HepG2 (cell line): ENCODE measurements around the gene INA. TPM values are rescaled to one million over a fixed set of nuclear protein-coding genes. Genes with fewer than 3 reads are reported as not detected.

Experiments used
- CEBPG ChIP-seq: IDR thresholded peaks from 2 replicates; pipeline ENCODE4 v1.6.1; 2016
- CREM ChIP-seq, 2 experiments: sonication (generic) in 1 of 2; formaldehyde crosslinking in 1 of 2; IDR thresholded peaks; 2 replicates each; pipeline versions ENCODE4 v1.4.0 to v1.6.1; 2016 to 2020; ENCODE audit warnings: antibody characterized with exemption in 1 of 2, mild to moderate bottlenecking in 1 of 2, missing genetic modification reagents in 1 of 2
- FOSL2 ChIP-seq: sonication (generic); formaldehyde crosslinking; IDR thresholded peaks from 2 replicates; pipeline ENCODE4 v1.4.0; 2020; ENCODE audit warnings: missing genetic modification reagents
- HIC2 ChIP-seq: sonication (generic); formaldehyde crosslinking; IDR thresholded peaks from 2 replicates; pipeline ENCODE4 v1.9.0; 2022; ENCODE audit warnings: low read depth, missing genetic modification reagents
- MAFK ChIP-seq, 2 experiments: IDR thresholded peaks in 1 of 2; conservative IDR thresholded peaks in 1 of 2; 2 replicates each; pipeline ENCODE4 v1.6.1; 2011; ENCODE audit warnings: improper control_type of control experiment in 2 of 2, low read length in 2 of 2
- NFE2L1 ChIP-seq: sonication (generic); formaldehyde crosslinking; IDR thresholded peaks from 2 replicates; pipeline ENCODE4 v1.4.0; 2020; ENCODE audit warnings: missing genetic modification reagents, mild to moderate bottlenecking, borderline replicate concordance
- NFE2L2 ChIP-seq: fragments of 150-350 bp; IDR thresholded peaks from 2 replicates; pipeline ENCODE4 v1.6.1; 2014; ENCODE audit warnings: low read length
- TEAD3 ChIP-seq: optimal IDR thresholded peaks from 2 replicates; pipeline ENCODE3; 2016; ENCODE audit warnings: borderline replicate concordance
- XRCC5 ChIP-seq: fragments of 200-400 bp; formaldehyde crosslinking; optimal IDR thresholded peaks from 2 replicates; pipeline ENCODE3; 2017; ENCODE audit warnings: mild to moderate bottlenecking, low read length
- ZNF263 ChIP-seq: sonication (generic); formaldehyde crosslinking; IDR thresholded peaks from 2 replicates; pipeline ENCODE4 v1.4.0; 2020; ENCODE audit warnings: missing genetic modification reagents
- polyA plus RNA-seq, 8 experiments: library from polyadenylated mRNA; depleted of rRNA in 3 of 8; stranded (reverse) in 7 of 8; unstranded in 1 of 8; fragments of >200 nt; fragmentation: Illumina TruSeq in 4 of 8; extraction: Trizol in 4 of 8; gene quantifications; 2 replicates each; pipeline versions ENCODE4 v1.2.1 to v1.2.3, GENCODE V29; 2011 to 2016; ENCODE audit warnings: low read depth in 4 of 8, missing spikeins in 1 of 8, mixed read lengths in 1 of 8; ENCODE audit not compliant: insufficient read depth in 1 of 8
- total RNA-seq, 5 experiments: library from RNA; depleted of rRNA; stranded (reverse); fragments of >200 nt; fragmentation: Illumina TruSeq; extraction: Trizol; gene quantifications; 2 replicates each; pipeline ENCODE4 v1.2.3, GENCODE V29; 2016; ENCODE audit warnings: low read depth in 1 of 5
- TF ChIP-seq, protein P1 (sequence below), 2 experiments: fragments of 450-650 bp in 1 of 2; sonication (generic) in 1 of 2; formaldehyde crosslinking in 1 of 2; IDR thresholded peaks; 2 replicates each; pipeline versions ENCODE4 v1.6.1 to v1.8.0; 2016 to 2022; ENCODE audit warnings: antibody characterized with exemption in 1 of 2, mild to moderate bottlenecking in 1 of 2, missing genetic modification reagents in 1 of 2

Gene INA
- total and polyA plus RNA-seq, 2 of the 13 experiments (the other 11 are each of a cell fraction or from before 2014, with no cell fraction given), result 0.04 to 0.13 TPM

DNA sequence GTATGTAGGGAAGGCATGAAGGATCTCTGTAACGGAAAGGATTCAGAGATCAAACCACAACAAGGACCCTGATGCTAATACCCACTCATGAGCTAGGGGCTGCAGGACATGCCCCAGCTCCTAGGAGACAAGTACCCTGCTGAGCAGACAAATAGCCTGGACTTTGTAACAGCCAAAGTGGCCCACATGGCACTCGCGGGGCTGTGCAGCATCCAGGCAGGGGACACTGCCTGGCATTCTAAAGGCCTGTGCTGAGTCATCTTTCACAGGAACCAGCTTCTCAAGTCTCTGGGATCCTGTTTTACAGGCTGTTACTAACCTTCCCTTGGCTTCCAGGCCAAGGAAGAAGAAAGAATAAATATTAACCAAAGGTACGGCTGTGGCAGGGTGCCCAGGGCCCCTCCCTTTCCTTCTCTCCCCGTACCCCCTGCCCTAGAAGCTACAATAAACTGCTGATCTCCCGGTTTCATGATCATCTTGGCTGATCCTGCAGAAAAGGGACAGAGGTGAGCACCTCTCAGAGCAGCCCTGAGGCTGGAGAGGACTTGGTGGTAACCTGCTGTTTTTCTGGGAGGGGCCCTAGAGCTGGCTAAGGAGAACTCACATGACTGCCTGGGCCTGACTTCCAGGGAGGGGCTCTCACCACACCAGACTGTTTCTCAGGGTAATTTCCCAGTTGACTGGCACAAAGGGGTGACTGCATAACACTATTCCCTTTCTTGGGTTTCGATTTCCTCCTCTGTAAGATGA is 35.5 kb upstream of the INA start (continued):
- TF ChIP-seq, protein P1, sequence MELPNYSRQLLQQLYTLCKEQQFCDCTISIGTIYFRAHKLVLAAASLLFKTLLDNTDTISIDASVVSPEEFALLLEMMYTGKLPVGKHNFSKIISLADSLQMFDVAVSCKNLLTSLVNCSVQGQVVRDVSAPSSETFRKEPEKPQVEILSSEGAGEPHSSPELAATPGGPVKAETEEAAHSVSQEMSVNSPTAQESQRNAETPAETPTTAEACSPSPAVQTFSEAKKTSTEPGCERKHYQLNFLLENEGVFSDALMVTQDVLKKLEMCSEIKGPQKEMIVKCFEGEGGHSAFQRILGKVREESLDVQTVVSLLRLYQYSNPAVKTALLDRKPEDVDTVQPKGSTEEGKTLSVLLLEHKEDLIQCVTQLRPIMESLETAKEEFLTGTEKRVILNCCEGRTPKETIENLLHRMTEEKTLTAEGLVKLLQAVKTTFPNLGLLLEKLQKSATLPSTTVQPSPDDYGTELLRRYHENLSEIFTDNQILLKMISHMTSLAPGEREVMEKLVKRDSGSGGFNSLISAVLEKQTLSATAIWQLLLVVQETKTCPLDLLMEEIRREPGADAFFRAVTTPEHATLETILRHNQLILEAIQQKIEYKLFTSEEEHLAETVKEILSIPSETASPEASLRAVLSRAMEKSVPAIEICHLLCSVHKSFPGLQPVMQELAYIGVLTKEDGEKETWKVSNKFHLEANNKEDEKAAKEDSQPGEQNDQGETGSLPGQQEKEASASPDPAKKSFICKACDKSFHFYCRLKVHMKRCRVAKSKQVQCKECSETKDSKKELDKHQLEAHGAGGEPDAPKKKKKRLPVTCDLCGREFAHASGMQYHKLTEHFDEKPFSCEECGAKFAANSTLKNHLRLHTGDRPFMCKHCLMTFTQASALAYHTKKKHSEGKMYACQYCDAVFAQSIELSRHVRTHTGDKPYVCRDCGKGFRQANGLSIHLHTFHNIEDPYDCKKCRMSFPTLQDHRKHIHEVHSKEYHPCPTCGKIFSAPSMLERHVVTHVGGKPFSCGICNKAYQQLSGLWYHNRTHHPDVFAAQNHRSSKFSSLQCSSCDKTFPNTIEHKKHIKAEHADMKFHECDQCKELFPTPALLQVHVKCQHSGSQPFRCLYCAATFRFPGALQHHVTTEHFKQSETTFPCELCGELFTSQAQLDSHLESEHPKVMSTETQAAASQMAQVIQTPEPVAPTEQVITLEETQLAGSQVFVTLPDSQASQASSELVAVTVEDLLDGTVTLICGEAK (IDR thresholded peaks at IDR 0.05), result no peak
- TF ChIP-seq, protein P1 (CRISPR knock-in tag; IDR thresholded peaks at IDR 0.05), result no peak
- no peak for TF ChIP-seq CREM (IDR thresholded peaks at IDR 0.05)
- TF ChIP-seq CREM (CRISPR knock-in tag; IDR thresholded peaks at IDR 0.05), result no peak
- no peak for TF ChIP-seq ZNF263
- TF ChIP-seq MAFK (conservative IDR thresholded peaks at IDR 0.05 in 1 of 2, IDR thresholded peaks at IDR 0.05 in 1 of 2; ENCODE audit: low read length in 2 of 2), result peak; percentile 53 to 71; a peak in 3 of 4 replicates
- TF ChIP-seq FOSL2, result peak; percentile 69
- no peak for TF ChIP-seq CEBPG
- 0 out of 2 replicates have a peak, but pooled peaks have one; percentile 49 for TF ChIP-seq HIC2 (CRISPR knock-in tag)
- peak; percentile 24 for TF ChIP-seq TEAD3 (CRISPR knock-in tag)
- TF ChIP-seq NFE2L2, result peak; percentile 81
- peak; percentile 17 for TF ChIP-seq XRCC5
- TF ChIP-seq NFE2L1 (CRISPR knock-in tag), result 0 out of 2 replicates have a peak, but pooled peaks have one; percentile 17
